ENCODE data around the gene YY1. TPM values are rescaled to one million over a fixed set of nuclear protein-coding genes. Genes with fewer than 3 reads are reported as not detected.
A peak's percentile ranks its signal among the peaks of the same experiment; 100 is the strongest.

YY1 gene
- total RNA-seq, 1 donor, result 53.1 TPM

DNA sequence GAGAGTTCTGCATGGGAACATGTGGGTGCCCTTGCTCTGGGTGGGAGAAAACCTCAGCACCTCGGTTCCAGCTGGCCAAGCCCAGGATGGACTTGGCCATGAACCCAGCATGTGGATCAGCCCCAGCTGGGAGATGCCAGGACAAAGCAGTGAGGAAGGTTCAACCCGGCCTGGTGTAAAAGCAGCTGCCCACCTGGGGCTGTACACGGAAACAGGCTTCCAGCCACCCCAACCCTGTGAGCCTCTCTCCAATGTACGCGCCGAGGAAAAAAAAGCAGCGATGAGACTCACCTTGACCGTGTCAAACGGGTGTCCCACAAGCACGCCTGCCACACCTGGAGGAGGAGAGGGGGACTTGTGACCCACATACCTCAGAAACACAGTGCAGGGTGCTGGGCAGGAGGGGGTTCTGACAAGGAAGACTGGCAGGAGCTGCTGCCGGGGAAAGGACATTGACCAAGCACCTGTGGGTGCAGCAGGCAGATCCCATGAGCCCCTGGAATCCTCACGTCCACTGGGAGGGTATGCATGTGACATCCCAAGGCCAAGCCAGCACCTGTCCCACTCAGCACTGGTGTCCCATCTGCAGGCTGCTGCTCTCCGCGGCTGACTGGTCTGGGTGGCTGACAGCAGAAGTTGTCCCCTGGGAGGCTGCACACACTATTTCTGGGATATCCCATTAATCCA is 59.8 kb downstream of the YY1 start:
- TF ChIP-seq CTCF (IDR thresholded peaks at IDR 0.05; ENCODE audit: insufficient read depth, low read depth, low read length), result no peak
- no peak for DNase-seq (ENCODE audit: low read depth)
- no peak overlapping the region for H3K4me3 ChIP-seq (ENCODE audit: low read depth, low read length)

DNA sequence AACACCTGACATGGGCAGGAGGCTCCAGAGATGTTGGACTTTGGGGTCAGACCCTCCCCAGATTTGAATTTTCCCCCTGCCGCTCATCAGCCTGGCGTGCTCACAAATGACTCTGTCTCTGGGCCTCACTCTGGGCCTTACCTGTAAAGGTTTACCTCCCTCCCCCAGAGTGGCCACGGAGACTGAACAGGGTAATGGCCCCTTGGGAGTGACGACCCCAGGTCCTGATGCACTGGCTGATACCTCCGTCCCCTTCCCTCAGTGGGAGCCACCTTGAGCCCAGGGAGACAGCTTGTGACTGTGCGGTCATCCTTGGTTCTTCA is 60.3 kb downstream of the YY1 start:
- DNase-seq (ENCODE audit: low read depth), result no peak
- no peak for TF ChIP-seq CTCF (IDR thresholded peaks at IDR 0.05; ENCODE audit: insufficient read depth, low read depth, low read length)
- no peak overlapping the region for H3K4me3 ChIP-seq (ENCODE audit: low read depth, low read length)

- no peak overlapping the region for H3K4me3 ChIP-seq (ENCODE audit: low read depth, low read length)
- no peak for TF ChIP-seq CTCF (IDR thresholded peaks at IDR 0.05; ENCODE audit: insufficient read depth, low read depth, low read length)
- DNase-seq (ENCODE audit: low read depth), result no peak
Measured at GRCh38 chr14:100302616-100303015, 63.7 kb downstream of the YY1 start.

- DNase-seq (ENCODE audit: low read depth), result peak; percentile 24
- TF ChIP-seq CTCF (IDR thresholded peaks at IDR 0.05; ENCODE audit: insufficient read depth, low read depth, low read length), result peak; percentile 84
- no peak overlapping the region for H3K4me3 ChIP-seq (ENCODE audit: low read depth, low read length)
Measured at GRCh38 chr14:100303179-100303578, 64.2 kb downstream of the YY1 start.

GRCh38 chr14:100303925-100304324 is 65.0 kb downstream of the YY1 start:
- no peak for DNase-seq (ENCODE audit: low read depth)
- no peak overlapping the region for H3K4me3 ChIP-seq (ENCODE audit: low read depth, low read length)
- TF ChIP-seq CTCF (IDR thresholded peaks at IDR 0.05; ENCODE audit: insufficient read depth, low read depth, low read length), result no peak

GRCh38 chr14:100304825-100305323 is 65.9 kb downstream of the YY1 start:
- DNase-seq (ENCODE audit: low read depth), result peak; percentile 42
- peak overlapping the region; percentile 73 for H3K4me3 ChIP-seq (ENCODE audit: low read depth, low read length)
- no peak for TF ChIP-seq CTCF (IDR thresholded peaks at IDR 0.05; ENCODE audit: insufficient read depth, low read depth, low read length)
